Fibroblast of gingiva (primary cell): ENCODE results near the gene MTG2.

Experiments
- DNase-seq: peaks from one replicate; pipeline ENCODE4 v3.0.0-alpha.2; 2011; ENCODE audit warnings: low read depth

Gene MTG2

GRCh38 chr20:62222266-62222850 lies 39.5 kb downstream of the MTG2 start:
- no peak for DNase-seq

GRCh38 chr20:62222972-62223371 lies 40.1 kb downstream of the MTG2 start:
- DNase-seq: no peak

- DNase-seq: no peak
Measured at GRCh38 chr20:62223571-62223970, 40.7 kb downstream of the MTG2 start.

- no peak for DNase-seq
Measured at GRCh38 chr20:62224113-62224855, 41.5 kb downstream of the MTG2 start.

- DNase-seq: no peak
Measured at GRCh38 chr20:62225026-62225425, 42.2 kb downstream of the MTG2 start.

GRCh38 chr20:62225820-62226635 lies 43.2 kb downstream of the MTG2 start:
- no peak for DNase-seq

- no peak for DNase-seq
Measured at GRCh38 chr20:62226707-62227590, 44.1 kb downstream of the MTG2 start.

GRCh38 chr20:62227591-62227976 lies 44.8 kb downstream of the MTG2 start:
- DNase-seq: no peak

GRCh38 chr20:62227977-62228958 lies 45.4 kb downstream of the MTG2 start:
- DNase-seq: no peak

GRCh38 chr20:62228982-62229545 lies 46.2 kb downstream of the MTG2 start:
- no peak for DNase-seq

- DNase-seq: no peak
Measured at GRCh38 chr20:62229667-62230066, 46.8 kb downstream of the MTG2 start.

- DNase-seq: no peak
Measured at GRCh38 chr20:62230276-62230675, 47.4 kb downstream of the MTG2 start.

- DNase-seq: no peak
Measured at GRCh38 chr20:62230696-62231095, 47.9 kb downstream of the MTG2 start.

GRCh38 chr20:62231292-62231691 lies 48.5 kb downstream of the MTG2 start:
- no peak for DNase-seq

- DNase-seq: no peak
Measured at GRCh38 chr20:62232194-62232593, 49.4 kb downstream of the MTG2 start.

GRCh38 chr20:62232770-62233645 lies 50.2 kb downstream of the MTG2 start:
- DNase-seq: no peak

GRCh38 chr20:62233684-62234083 lies 50.9 kb downstream of the MTG2 start:
- DNase-seq: no peak

GRCh38 chr20:62234339-62234738 lies 51.5 kb downstream of the MTG2 start:
- DNase-seq: no peak

GRCh38 chr20:62235001-62235776 lies 52.4 kb downstream of the MTG2 start:
- no peak for DNase-seq
